ENCODE data around the gene DNM3.

Gene DNM3

GRCh38 chr1:172375211-172375631 is 533.9 kb downstream of the DNM3 start:
- peak; percentile 35 for DNase-seq (ENCODE audit: low read depth)
- no peak overlapping the region for H3K4me3 ChIP-seq (ENCODE audit: low read depth, low read length)
- TF ChIP-seq CTCF (IDR thresholded peaks at IDR 0.05; ENCODE audit: insufficient read depth, low read depth, low read length, missing control alignments): no peak

- TF ChIP-seq CTCF (IDR thresholded peaks at IDR 0.05; ENCODE audit: insufficient read depth, low read depth, low read length, missing control alignments): no peak
- no peak for DNase-seq (ENCODE audit: low read depth)
- H3K4me3 ChIP-seq (ENCODE audit: low read depth, low read length): no peak overlapping the region
Observed at GRCh38 chr1:172376431-172376830, 535.1 kb downstream of the DNM3 start.

- no peak for TF ChIP-seq CTCF (IDR thresholded peaks at IDR 0.05; ENCODE audit: insufficient read depth, low read depth, low read length, missing control alignments)
- no peak overlapping the region for H3K4me3 ChIP-seq (ENCODE audit: low read depth, low read length)
- DNase-seq (ENCODE audit: low read depth): no peak
Observed at GRCh38 chr1:172377565-172377964, 536.3 kb downstream of the DNM3 start.

- no peak for DNase-seq (ENCODE audit: low read depth)
- H3K4me3 ChIP-seq (ENCODE audit: low read depth, low read length): no peak overlapping the region
- no peak for TF ChIP-seq CTCF (IDR thresholded peaks at IDR 0.05; ENCODE audit: insufficient read depth, low read depth, low read length, missing control alignments)
Observed at GRCh38 chr1:172378109-172378760, 536.9 kb downstream of the DNM3 start.

GRCh38 chr1:172380441-172381244 is 539.3 kb downstream of the DNM3 start:
- no peak for TF ChIP-seq CTCF (IDR thresholded peaks at IDR 0.05; ENCODE audit: insufficient read depth, low read depth, low read length, missing control alignments)
- peak overlapping the region; percentile 35 for H3K4me3 ChIP-seq (ENCODE audit: low read depth, low read length)
- peak; percentile 85 for DNase-seq (ENCODE audit: low read depth)

GRCh38 chr1:172381946-172382345 is 540.6 kb downstream of the DNM3 start:
- no peak overlapping the region for H3K4me3 ChIP-seq (ENCODE audit: low read depth, low read length)
- TF ChIP-seq CTCF (IDR thresholded peaks at IDR 0.05; ENCODE audit: insufficient read depth, low read depth, low read length, missing control alignments): no peak
- no peak for DNase-seq (ENCODE audit: low read depth)
